AG09309 (cell line): ENCODE results near the gene PRM3.

ENCODE experiments used
- DNase-seq: peaks from one replicate; pipeline ENCODE4 v3.0.0-alpha.2; 2010; ENCODE audit warnings: low read depth
- H3K4me3 ChIP-seq: 2 replicates; pipeline ENCODE4 v1.5.1; 2011; ENCODE audit warnings: mild to moderate bottlenecking, low read depth, low read length, moderate library complexity; ENCODE audit not compliant: control insufficient read depth
- CTCF ChIP-seq: IDR thresholded peaks from 2 replicates; pipeline ENCODE4 v1.5.1; 2011; ENCODE audit warnings: mild to moderate bottlenecking, low read depth, low read length, inconsistent platforms; ENCODE audit not compliant: insufficient read depth, control insufficient read depth; ENCODE audit errors: missing control alignments

PRM3 gene

DNA sequence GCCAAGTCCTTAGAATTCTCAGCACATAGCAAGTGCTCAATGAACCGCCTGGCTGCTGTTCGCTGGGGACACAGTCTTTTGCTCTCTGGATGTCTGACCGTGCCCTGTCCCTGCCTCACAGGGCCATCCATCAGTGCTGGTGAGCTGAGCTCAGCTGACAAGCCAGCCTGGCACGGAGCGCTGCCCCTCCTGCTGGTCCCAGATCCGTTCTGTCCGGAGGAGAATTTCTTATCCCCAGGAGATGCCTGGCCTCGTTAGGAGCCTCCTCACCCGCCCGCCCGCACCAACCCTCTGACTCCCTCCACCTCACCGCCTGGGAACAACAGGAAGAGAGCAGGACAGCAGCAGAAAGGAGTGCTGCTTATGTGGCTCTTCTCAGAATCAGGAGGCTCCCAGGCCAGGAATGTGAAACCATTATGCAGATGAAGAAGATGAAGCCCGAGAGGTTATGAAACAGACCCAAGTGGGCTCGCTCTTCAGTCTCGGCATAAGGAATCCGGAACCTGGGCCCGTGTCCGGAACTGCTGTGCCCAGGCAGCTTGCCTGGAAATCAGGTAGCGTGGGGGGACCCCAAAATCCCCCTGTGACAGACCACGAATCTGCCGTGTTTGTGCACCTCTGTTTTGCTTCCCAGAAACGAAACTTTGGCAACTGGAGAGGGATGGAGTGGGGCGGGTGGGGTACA, 43.0 kb upstream of the PRM3 start:
- H3K4me3 ChIP-seq, result no peak overlapping the region
- no peak for DNase-seq
- no peak for TF ChIP-seq CTCF

DNA sequence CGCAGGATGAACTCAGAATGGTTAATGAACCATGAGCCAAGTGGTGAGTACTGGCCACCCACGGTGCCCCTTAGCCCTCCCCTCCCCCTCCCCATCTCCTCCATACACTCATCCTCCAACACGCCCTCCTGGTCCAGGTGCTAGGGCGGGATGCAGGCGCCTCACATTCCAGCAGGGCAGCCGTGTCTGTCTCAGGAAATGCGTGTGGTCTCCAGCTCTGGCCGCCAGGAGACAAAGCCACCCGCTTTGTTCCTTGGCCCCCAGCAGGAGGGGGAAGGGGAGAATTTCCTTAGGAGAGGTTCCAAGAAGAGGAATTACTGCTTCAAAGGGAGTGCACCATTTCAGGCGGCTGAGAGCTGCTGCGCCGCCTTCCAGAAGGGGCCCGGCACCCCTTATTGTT, 42.1 kb upstream of the PRM3 start:
- no peak for DNase-seq
- TF ChIP-seq CTCF, result no peak
- no peak overlapping the region for H3K4me3 ChIP-seq

- no peak for DNase-seq
- H3K4me3 ChIP-seq, result no peak overlapping the region
- TF ChIP-seq CTCF, result no peak
Measured at GRCh38 chr16:11314309-11314894, 41.0 kb upstream of the PRM3 start.

GRCh38 chr16:11313493-11314308, 40.3 kb upstream of the PRM3 start:
- no peak for TF ChIP-seq CTCF
- no peak for DNase-seq
- no peak overlapping the region for H3K4me3 ChIP-seq

DNA sequence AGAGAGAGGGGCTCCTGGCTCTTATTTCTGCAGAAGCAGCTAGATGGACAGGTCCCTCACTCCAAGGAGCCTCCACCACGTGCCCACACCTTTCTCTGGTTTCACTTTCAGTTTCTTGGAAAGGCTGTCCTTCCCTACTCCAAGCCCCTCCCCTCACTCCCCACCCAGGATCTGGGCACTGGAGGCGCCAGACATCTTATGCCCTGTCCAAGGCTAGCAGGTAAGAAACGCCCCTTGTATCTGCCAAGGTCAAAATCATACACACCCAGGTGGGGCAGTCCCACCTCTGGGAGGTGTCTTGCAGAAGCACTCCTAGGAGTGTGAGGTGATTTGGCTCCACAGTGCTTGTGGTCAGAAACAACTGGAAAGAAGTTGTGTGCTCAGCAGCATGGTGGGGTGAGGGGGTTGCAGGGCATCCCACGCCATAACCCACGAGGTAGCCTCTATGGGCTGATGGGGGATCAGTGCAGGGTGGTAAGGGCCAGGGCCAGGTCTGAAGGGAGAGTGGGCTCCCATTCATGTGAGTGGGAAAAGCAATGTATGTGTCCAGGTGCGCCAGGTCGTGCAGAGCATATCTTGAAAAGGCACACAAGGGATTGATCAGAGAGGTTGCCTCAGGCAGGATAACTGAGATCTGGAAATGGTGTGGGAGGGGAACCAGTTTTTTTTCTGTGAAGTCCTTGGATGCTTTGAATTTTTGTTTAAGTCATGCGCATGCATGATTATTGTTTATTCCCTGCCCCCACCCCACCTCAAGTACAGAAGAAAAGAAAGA, 39.5 kb upstream of the PRM3 start:
- no peak overlapping the region for H3K4me3 ChIP-seq
- peak; percentile 27 for DNase-seq
- no peak for TF ChIP-seq CTCF

DNA sequence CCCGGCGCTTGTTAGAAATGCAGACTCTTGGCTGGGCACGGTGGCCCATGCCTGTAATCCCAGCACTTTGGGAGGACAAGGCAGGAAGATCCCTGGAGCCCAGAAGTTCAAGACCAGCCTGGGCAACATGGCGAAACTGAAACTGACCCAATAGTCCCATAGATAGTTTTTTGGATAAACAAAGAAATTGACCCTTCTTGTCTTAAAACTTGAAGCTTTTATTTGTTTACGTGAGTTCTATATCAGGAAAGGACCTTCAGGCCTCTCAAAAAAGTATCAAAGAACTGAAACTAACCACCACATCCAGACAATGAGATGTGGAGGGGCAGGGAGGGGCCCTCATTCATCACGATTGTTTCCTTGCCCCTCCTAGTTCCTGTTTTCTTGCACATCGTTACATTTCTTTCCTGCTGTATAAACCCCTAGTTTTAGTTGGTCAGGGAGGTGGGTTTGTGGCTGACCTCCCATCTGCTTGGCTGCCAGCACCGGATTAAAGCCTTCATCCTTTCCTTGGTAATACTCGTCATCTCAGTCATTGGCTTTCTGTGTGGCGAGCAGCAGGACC, 37.6 kb upstream of the PRM3 start:
- no peak for DNase-seq
- no peak for TF ChIP-seq CTCF
- H3K4me3 ChIP-seq, result no peak overlapping the region
